Ovary (tissue), 9 donors: Measurements from ENCODE around the gene TRIM65. TPM values are rescaled to one million over a fixed set of nuclear protein-coding genes. Genes with fewer than 3 reads are reported as not detected.
A peak's percentile ranks its signal among the peaks of the same experiment; 100 is the strongest.

Source experiments
- DNase-seq, 5 donors: peaks; one replicate each; pipeline ENCODE4 v3.0.0-alpha.2; 2019 to 2020
- H3K27ac ChIP-seq, 2 donors: fragments of 200-600 bp; one replicate each; pipeline versions ENCODE4 v1.5.1 to v1.8.0; 2019 to 2022
- H3K27me3 ChIP-seq: fragments of 200-600 bp; one replicate; pipeline ENCODE4 v1.8.0; 2022
- H3K36me3 ChIP-seq: fragments of 200-600 bp; sonication (generic); one replicate; pipeline ENCODE4 v1.5.1; 2019
- H3K4me1 ChIP-seq: one replicate; pipeline ENCODE4 v1.8.1; 2013; ENCODE audit warnings: mild to moderate bottlenecking, moderate library complexity; ENCODE audit not compliant: insufficient read depth
- H3K4me3 ChIP-seq: fragments of 200-600 bp; sonication (generic); one replicate; pipeline ENCODE4 v1.5.1; 2017
- H3K9me3 ChIP-seq, 2 donors: fragments of 200-600 bp in 1 of 2; sonication (generic) in 1 of 2; one replicate each; pipeline versions ENCODE4 v1.5.1 to v1.8.1; 2013 to 2019; ENCODE audit warnings: mild to moderate bottlenecking in 1 of 2, moderate library complexity in 1 of 2
- CTCF ChIP-seq, 3 donors: fragments of 450-650 bp in 2 of 3; fragments of 200-600 bp in 1 of 3; IDR thresholded peaks; one replicate each; pipeline versions ENCODE4 v1.5.1 to v1.8.0; 2016 to 2022; ENCODE audit warnings: antibody characterized with exemption in 3 of 3, mild to moderate bottlenecking in 1 of 3
- EP300 ChIP-seq: sonication (generic); formaldehyde crosslinking; IDR thresholded peaks from one replicate; pipeline ENCODE4 v1.6.1; 2017; ENCODE audit warnings: antibody characterized with exemption
- POLR2A ChIP-seq: fragments of 450-650 bp; IDR thresholded peaks from one replicate; pipeline ENCODE4 v1.6.1; 2017; ENCODE audit warnings: antibody characterized with exemption, mild to moderate bottlenecking, moderate library complexity
- whole genome bisulfite sequencing, 3 donors: extraction: QIAGEN DNeasy Blood & Tissue Kit in 1 of 3; methylation state at CpG; one replicate each; pipeline versions ENCODE4 v1.1.5 to v1.1.7; 2013 to 2017; 5-methylcytosine and 5-hydroxymethylcytosine counted together
- intact Hi-C, 4 donors: fragments of 100-400 bp; cut with DNase I; formaldehyde crosslinking; loops; one replicate each; pipeline versions ENCODE4 v1.11.0 to v1.15.1; 2022 to 2023
- polyA plus RNA-seq, 2 donors: library from polyadenylated mRNA; stranded (reverse); fragments of 200-250 nt in 1 of 2; fragments of 350-450 nt in 1 of 2; fragmentation: Illumina TruSeq in 1 of 2; extraction: RNeasy Lipid Tissue Mini Kit (QIAGEN cat#74804) in 1 of 2; gene quantifications; one replicate each; pipeline ENCODE4 v1.2.3, GENCODE V29; 2013 to 2014
- total RNA-seq, 7 donors: library from RNA; depleted of rRNA in 2 of 7; stranded (reverse); fragments of >200 nt in 2 of 7; fragmentation: NEBNext Ultra II Directional in 3 of 7; extraction: Animal tissue kit (Norgen Biotek cat#: 25700) in 3 of 7; gene quantifications; one replicate each; pipeline versions ENCODE4 v1.1.0 to v1.2.4, GENCODE V29; 2016 to 2023
- donor health status: DM: no; HTN: no; CAD: no; lungs with moderate emphysema.
- donor health status: DM: no; HTN: no; CAD: no.
- donor health status: Bipolar disorder and iron deficiency.
- donor health status: DM: yes; HTN: yes; CAD: no.
- donor health status: DM: no; HTN: no; CAD: no.
- donor health status: DM: yes; HTN: yes; CAD: no.

TRIM65 gene
- total and polyA plus RNA-seq, 9 donors = 10.4 to 28.0 (median 24.1) TPM

GRCh38 chr17:75850928-75851692 is 45.6 kb downstream of the TRIM65 start:
- H3K36me3 ChIP-seq = no peaks in the 10 kb centered on the region
- H3K27me3 ChIP-seq = no peaks in the 10 kb centered on the region
- no peak for TF ChIP-seq CTCF (IDR thresholded peaks at IDR 0.05)
- no peak for TF ChIP-seq EP300
- TF ChIP-seq POLR2A = no peak
- WGBS, 3 donors = 87 to 94% (median 90%) methylated on average over 12 of the region's 12 CpGs
- DNase-seq = no peak
- no peak overlapping the region for H3K27ac ChIP-seq
- no peak overlapping the region for H3K4me3 ChIP-seq
- no peaks in the 10 kb centered on the region for H3K9me3 ChIP-seq
- intact Hi-C loops = no loop called here
- peaks cover 9% of the 10 kb centered on the region for H3K4me1 ChIP-seq

- H3K36me3 ChIP-seq = no peaks in the 10 kb centered on the region
Measured at GRCh38 chr17:75849724-75850123, 47.0 kb downstream of the TRIM65 start.

GRCh38 chr17:75849279-75849646 is 47.5 kb downstream of the TRIM65 start:
- TF ChIP-seq CTCF (IDR thresholded peaks at IDR 0.05) (no peak), POLR2A (no peak), EP300 (no peak)
- H3K27ac ChIP-seq = no peak overlapping the region
- intact Hi-C loops = no loop called here
- no peak overlapping the region for H3K4me3 ChIP-seq
- H3K9me3 ChIP-seq = no peaks in the 10 kb centered on the region
- 47 to 69% (median 61%) methylated on average over 11 of the region's 11 CpGs for WGBS, 3 donors
- H3K27me3 ChIP-seq = no peaks in the 10 kb centered on the region
- H3K36me3 ChIP-seq = no peaks in the 10 kb centered on the region
- no peak for DNase-seq
- H3K4me1 ChIP-seq = peaks cover 9% of the 10 kb centered on the region

More at GRCh38 chr17:75849724-75850123, 47.0 kb downstream of the TRIM65 start:
- 73 to 81% (median 80%) methylated on average over 9 of the region's 9 CpGs for WGBS, 3 donors
- H3K9me3 ChIP-seq = no peaks in the 10 kb centered on the region
- peaks cover 9% of the 10 kb centered on the region for H3K4me1 ChIP-seq
- no peak for TF ChIP-seq EP300
- TF ChIP-seq POLR2A = no peak
- no peak for TF ChIP-seq CTCF (IDR thresholded peaks at IDR 0.05)
- H3K27ac ChIP-seq = no peak overlapping the region
- intact Hi-C loops = no loop called here
- H3K4me3 ChIP-seq = no peak overlapping the region
- H3K27me3 ChIP-seq = no peaks in the 10 kb centered on the region
- DNase-seq = no peak

- Histone ChIP-seq H3K4me1 (peaks cover 9% of the 10 kb centered on the region), H3K36me3 (no peaks in the 10 kb centered on the region), H3K27ac (peak overlapping the region in 1 of 2 donors; percentile 15), H3K4me3 (no peak overlapping the region), H3K27me3 (no peaks in the 10 kb centered on the region), H3K9me3 (no peaks in the 10 kb centered on the region)
- DNase-seq = peak; percentile 71 to 84 (median 78)
- intact Hi-C loops = no loop called here
- TF ChIP-seq POLR2A (no peak), EP300 (no peak), CTCF (IDR thresholded peaks at IDR 0.05) (peak; percentile 21 to 54 (median 52))
- WGBS, 3 donors = 24 to 29% (median 28%) methylated on average over 16 of the region's 16 CpGs
Measured at GRCh38 chr17:75848523-75849278, 48.0 kb downstream of the TRIM65 start.
